Activated naive CD8-positive, alpha-beta T cell treated with anti-CD3 and anti-CD28 coated beads for 36 hours (primary cell): Measurements from ENCODE around the gene CTNNA2. TPM values are rescaled to one million over a fixed set of nuclear protein-coding genes. Genes with fewer than 3 reads are reported as not detected.

Experiments
- DNase-seq: peaks from one replicate; pipeline ENCODE4 v3.0.0; 2021
- H3K27ac Mint-ChIP-seq: one replicate; pipeline ENCODE4 v1.8.0; 2022; ENCODE audit warnings: mild to moderate bottlenecking, moderate library complexity, mixed read lengths
- H3K27me3 Mint-ChIP-seq: one replicate; pipeline ENCODE4 v1.8.0; 2022; ENCODE audit warnings: mild to moderate bottlenecking, mixed read lengths
- H3K36me3 Mint-ChIP-seq: one replicate; pipeline ENCODE4 v1.8.0; 2021; ENCODE audit warnings: mild to moderate bottlenecking, mixed read lengths
- H3K4me1 Mint-ChIP-seq: one replicate; pipeline ENCODE4 v1.8.0; 2021; ENCODE audit warnings: mixed read lengths
- H3K4me3 Mint-ChIP-seq: one replicate; pipeline ENCODE4 v1.8.0; 2022; ENCODE audit warnings: mild to moderate bottlenecking, moderate library complexity, mixed read lengths
- H3K9me3 Mint-ChIP-seq: one replicate; pipeline ENCODE4 v1.8.0; 2022; ENCODE audit warnings: mixed read lengths
- total RNA-seq, 2 experiments: library from RNA; stranded (reverse); gene quantifications; one replicate each; pipeline ENCODE4 v1.2.3, GENCODE V29; 2021

Gene CTNNA2
- total RNA-seq, 2 experiments from 2014 or later: not detected

- no peak for DNase-seq
- no peaks in the 10 kb centered on the region for H3K36me3 Mint-ChIP-seq
- no peak overlapping the region for H3K4me3 Mint-ChIP-seq
Measured at GRCh38 chr2:79860228-79861058, 347.6 kb downstream of the CTNNA2 start.

GRCh38 chr2:79861059-79861374 lies 348.2 kb downstream of the CTNNA2 start:
- H3K27ac Mint-ChIP-seq: no peak overlapping the region
- no peaks in the 10 kb centered on the region for H3K4me1 Mint-ChIP-seq
- no peaks in the 10 kb centered on the region for H3K27me3 Mint-ChIP-seq
- no peaks in the 10 kb centered on the region for H3K9me3 Mint-ChIP-seq
- no peak for DNase-seq
- H3K4me3 Mint-ChIP-seq: no peak overlapping the region
- no peaks in the 10 kb centered on the region for H3K36me3 Mint-ChIP-seq

More at GRCh38 chr2:79860228-79861058, 347.6 kb downstream of the CTNNA2 start:
- H3K4me1 Mint-ChIP-seq: no peaks in the 10 kb centered on the region
- H3K9me3 Mint-ChIP-seq: no peaks in the 10 kb centered on the region
- no peaks in the 10 kb centered on the region for H3K27me3 Mint-ChIP-seq
- H3K27ac Mint-ChIP-seq: no peak overlapping the region

DNA sequence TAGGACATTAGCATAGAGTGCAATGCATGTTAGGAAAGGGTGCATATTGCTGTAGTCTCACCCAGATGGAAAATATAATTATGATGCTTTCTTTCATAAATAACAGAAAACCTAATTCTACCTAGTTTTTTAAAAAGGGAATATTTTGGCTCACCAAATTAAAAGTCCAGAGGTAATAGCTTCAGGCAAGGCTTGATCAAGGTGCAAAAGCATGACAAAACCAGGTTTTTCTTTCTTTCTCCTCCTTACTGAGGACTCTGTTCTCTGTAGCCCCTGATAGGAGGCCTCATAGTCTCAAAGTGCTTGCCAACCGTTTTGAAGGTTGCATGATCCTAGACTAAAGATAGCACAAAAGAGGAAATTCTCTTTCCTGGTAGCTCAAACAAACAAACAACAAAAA lies 349.9 kb downstream of the CTNNA2 start:
- no peaks in the 10 kb centered on the region for H3K9me3 Mint-ChIP-seq
- no peak overlapping the region for H3K27ac Mint-ChIP-seq
- no peak overlapping the region for H3K4me3 Mint-ChIP-seq
- DNase-seq: no peak
- H3K27me3 Mint-ChIP-seq: no peaks in the 10 kb centered on the region
- no peaks in the 10 kb centered on the region for H3K4me1 Mint-ChIP-seq
- no peaks in the 10 kb centered on the region for H3K36me3 Mint-ChIP-seq

DNA sequence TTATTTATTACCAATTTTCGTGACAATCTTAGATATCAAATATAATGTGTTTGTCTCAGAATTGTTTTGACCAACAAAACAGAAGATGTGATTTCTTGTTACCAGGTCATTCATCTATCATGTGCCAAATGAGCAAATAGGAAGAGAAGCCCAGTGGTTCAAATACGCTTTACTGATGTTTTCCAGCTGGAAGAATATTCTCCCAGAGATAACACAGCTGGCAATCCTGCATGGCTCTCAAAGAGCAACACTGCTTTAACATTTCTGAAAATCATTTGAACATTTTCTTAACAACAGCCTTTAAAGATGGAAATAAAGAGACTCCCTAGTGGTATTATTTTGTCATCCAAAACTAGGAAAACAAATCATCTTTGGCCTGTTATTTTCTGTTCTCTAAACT lies 359.8 kb downstream of the CTNNA2 start:
- DNase-seq: no peak
- H3K9me3 Mint-ChIP-seq: no peaks in the 10 kb centered on the region
- H3K4me3 Mint-ChIP-seq: no peak overlapping the region
- H3K27me3 Mint-ChIP-seq: no peaks in the 10 kb centered on the region
- no peak overlapping the region for H3K27ac Mint-ChIP-seq
- no peaks in the 10 kb centered on the region for H3K4me1 Mint-ChIP-seq
- H3K36me3 Mint-ChIP-seq: no peaks in the 10 kb centered on the region

GRCh38 chr2:79874015-79874414 lies 361.2 kb downstream of the CTNNA2 start:
- no peak for DNase-seq
- H3K4me3 Mint-ChIP-seq: no peak overlapping the region
- no peaks in the 10 kb centered on the region for H3K9me3 Mint-ChIP-seq
- no peaks in the 10 kb centered on the region for H3K36me3 Mint-ChIP-seq
- no peaks in the 10 kb centered on the region for H3K27me3 Mint-ChIP-seq
- no peak overlapping the region for H3K27ac Mint-ChIP-seq
- no peaks in the 10 kb centered on the region for H3K4me1 Mint-ChIP-seq

DNA sequence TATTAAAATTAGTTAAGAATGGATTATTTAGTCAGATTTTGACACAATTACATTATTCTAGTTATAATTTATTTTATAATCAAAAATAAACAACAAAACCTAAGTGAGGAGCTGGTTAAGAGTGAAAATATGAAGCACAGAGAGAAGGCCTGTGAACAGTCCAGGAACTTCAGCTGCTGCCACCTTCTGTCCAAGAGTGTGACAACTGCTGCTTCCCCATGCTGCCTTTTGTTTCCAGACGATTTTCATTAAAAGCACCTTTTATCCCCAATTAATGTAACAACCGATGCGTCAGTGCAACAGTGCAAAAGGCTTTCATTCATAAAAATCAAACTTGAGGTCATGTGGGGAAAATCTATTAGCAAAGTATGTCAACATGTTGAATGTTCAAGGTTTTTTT lies 363.6 kb downstream of the CTNNA2 start:
- Mint-ChIP-seq H3K9me3 (no peaks in the 10 kb centered on the region), H3K36me3 (no peaks in the 10 kb centered on the region), H3K4me3 (no peak overlapping the region), H3K27me3 (no peaks in the 10 kb centered on the region), H3K27ac (no peak overlapping the region), H3K4me1 (no peaks in the 10 kb centered on the region)
- DNase-seq: no peak

GRCh38 chr2:79882548-79882947 lies 369.7 kb downstream of the CTNNA2 start:
- peaks cover under 1% of the 10 kb centered on the region for H3K27me3 Mint-ChIP-seq
- H3K4me1 Mint-ChIP-seq: no peaks in the 10 kb centered on the region
- no peak overlapping the region for H3K27ac Mint-ChIP-seq
- no peaks in the 10 kb centered on the region for H3K36me3 Mint-ChIP-seq
- no peak overlapping the region for H3K4me3 Mint-ChIP-seq
- DNase-seq: no peak
- H3K9me3 Mint-ChIP-seq: no peaks in the 10 kb centered on the region

DNA sequence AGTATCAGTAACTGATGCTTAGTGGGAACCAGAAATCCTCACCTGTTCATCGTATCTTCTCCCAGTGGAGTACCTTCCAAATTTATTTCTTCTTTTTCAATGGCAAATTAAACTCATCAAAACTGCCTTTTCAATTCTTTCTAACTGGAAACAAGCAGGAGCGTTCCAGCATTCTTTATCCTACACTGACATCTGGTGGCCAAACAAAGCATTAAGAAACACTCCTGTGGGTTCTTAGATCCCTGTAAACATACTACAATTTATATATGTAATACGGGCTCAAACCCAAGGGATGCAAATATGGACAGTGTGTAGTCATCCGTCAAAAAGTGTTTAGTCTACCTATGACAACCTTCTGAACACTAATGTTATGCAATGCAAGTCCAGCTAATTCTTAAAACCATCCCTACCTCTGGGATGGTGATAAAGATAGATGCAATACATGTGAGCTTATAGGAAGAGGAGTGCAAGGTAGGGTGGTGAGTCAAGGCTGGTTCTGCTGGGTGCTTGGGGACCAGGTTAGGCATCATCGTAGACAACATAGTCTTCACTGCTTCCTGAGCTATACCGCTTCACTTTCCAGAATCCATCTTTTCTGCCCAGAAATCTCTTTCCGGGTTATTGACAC lies 375.0 kb downstream of the CTNNA2 start:
- DNase-seq: peak; percentile 3
- Mint-ChIP-seq H3K27ac (no peak overlapping the region), H3K4me1 (no peaks in the 10 kb centered on the region), H3K27me3 (peaks cover 3% of the 10 kb centered on the region), H3K9me3 (no peaks in the 10 kb centered on the region), H3K36me3 (no peaks in the 10 kb centered on the region), H3K4me3 (no peak overlapping the region)

DNA sequence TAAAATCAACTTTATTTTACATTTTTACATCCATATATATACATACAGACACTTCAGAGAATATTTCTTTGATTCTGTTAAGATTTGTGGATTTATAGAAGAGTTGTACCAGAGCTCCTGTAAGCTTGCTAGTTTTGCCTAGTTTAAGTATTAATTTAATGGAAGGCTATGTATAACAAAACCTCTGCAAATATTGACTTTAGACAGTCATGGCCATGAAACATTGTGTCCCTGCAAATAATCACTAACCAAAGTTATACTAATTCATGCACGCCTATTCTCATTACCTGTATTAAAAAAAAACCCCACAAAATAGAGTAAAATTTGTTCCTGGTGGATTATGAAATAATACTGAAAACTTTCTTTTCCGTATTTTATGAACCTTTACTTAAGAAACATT lies 379.3 kb downstream of the CTNNA2 start:
- H3K36me3 Mint-ChIP-seq: no peaks in the 10 kb centered on the region
- H3K4me3 Mint-ChIP-seq: no peak overlapping the region
- H3K4me1 Mint-ChIP-seq: no peaks in the 10 kb centered on the region
- peaks cover 3% of the 10 kb centered on the region for H3K27me3 Mint-ChIP-seq
- no peaks in the 10 kb centered on the region for H3K9me3 Mint-ChIP-seq
- no peak overlapping the region for H3K27ac Mint-ChIP-seq
- DNase-seq: no peak

DNA sequence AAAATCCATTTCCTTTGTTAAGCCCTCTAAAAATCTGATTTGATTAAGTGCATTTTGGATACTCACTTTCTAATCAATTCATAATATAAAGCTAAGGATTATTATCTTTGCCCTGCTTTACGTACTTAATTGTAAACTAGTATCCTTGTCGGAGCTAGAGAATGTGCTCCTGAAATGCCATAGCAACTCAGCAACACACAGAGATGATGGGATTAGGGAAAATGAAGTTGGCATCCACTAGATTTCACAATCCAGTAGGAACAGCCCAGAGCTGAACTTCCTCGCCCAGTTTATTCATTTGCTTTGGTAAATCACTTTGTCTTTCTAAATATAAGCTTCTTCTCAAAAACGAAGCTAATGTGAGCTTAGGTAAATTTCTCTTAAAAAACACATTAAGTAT lies 386.3 kb downstream of the CTNNA2 start:
- H3K36me3 Mint-ChIP-seq: no peaks in the 10 kb centered on the region
- no peak for DNase-seq
- H3K4me1 Mint-ChIP-seq: no peaks in the 10 kb centered on the region
- no peaks in the 10 kb centered on the region for H3K9me3 Mint-ChIP-seq
- peaks cover 11% of the 10 kb centered on the region for H3K27me3 Mint-ChIP-seq
- no peak overlapping the region for H3K4me3 Mint-ChIP-seq
- H3K27ac Mint-ChIP-seq: no peak overlapping the region

- Mint-ChIP-seq H3K27me3 (peaks cover 11% of the 10 kb centered on the region), H3K4me1 (no peaks in the 10 kb centered on the region), H3K4me3 (no peak overlapping the region), H3K36me3 (no peaks in the 10 kb centered on the region), H3K9me3 (no peaks in the 10 kb centered on the region), H3K27ac (no peak overlapping the region)
- DNase-seq: no peak
Measured at GRCh38 chr2:79901161-79901560, 388.3 kb downstream of the CTNNA2 start.

- Mint-ChIP-seq H3K4me1 (no peaks in the 10 kb centered on the region), H3K27ac (no peak overlapping the region), H3K36me3 (no peaks in the 10 kb centered on the region), H3K9me3 (no peaks in the 10 kb centered on the region), H3K4me3 (no peak overlapping the region), H3K27me3 (peaks cover 11% of the 10 kb centered on the region)
- DNase-seq: no peak
Measured at GRCh38 chr2:79903222-79904000, 390.6 kb downstream of the CTNNA2 start.

DNA sequence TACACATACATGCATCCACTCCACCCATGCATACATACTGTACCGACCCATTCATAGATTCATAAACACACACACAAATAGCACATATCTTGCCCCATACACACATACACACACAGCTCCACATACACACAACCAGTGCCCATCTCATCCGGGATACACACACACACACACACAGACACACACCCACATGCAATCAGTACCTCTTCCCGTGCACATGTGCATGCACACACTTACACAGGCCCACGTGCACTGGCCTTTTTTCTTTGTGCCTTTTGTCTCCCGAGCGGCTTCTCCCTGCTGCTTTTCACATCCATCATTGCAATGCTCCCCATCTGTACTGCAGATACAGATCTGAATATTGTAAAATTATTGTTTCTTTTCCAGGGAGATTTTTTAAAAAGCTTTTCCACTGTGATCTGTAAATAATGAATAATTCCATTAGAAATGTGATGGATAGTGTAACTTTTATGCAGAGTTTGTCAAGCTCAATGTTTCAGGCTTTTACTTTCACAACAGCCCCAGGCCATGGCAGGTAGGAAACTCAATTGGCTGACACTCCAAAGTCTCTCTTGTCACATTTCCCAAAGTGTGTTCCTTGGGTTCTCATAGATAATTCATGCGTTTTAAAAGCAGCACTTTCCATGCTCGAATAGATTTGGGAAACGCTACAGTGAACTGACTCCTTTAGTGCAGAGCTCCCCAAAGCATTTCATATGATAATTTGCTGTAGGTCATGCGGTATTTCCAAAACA lies 393.5 kb downstream of the CTNNA2 start:
- Mint-ChIP-seq H3K4me3 (no peak overlapping the region), H3K9me3 (no peaks in the 10 kb centered on the region), H3K4me1 (no peaks in the 10 kb centered on the region), H3K36me3 (no peaks in the 10 kb centered on the region), H3K27ac (no peak overlapping the region), H3K27me3 (peaks cover 4% of the 10 kb centered on the region)
- DNase-seq: no peak

DNA sequence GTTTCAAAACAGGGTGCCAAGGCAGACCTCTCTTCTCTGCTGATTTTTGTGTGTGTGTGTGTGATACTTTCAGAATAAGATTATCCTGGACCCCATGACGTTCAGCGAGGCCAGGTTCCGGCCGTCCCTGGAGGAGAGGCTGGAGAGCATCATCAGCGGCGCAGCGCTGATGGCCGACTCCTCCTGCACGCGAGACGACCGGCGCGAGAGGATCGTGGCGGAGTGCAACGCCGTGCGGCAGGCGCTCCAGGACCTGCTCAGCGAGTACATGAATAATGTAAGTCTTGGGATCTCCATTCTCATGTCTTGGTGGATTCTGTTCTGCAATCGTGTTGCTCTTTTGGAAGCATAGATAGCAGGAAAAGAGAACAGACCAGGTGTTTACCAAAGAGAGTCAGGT lies 396.7 kb downstream of the CTNNA2 start:
- no peak overlapping the region for H3K4me3 Mint-ChIP-seq
- DNase-seq: no peak
- no peaks in the 10 kb centered on the region for H3K36me3 Mint-ChIP-seq
- no peaks in the 10 kb centered on the region for H3K9me3 Mint-ChIP-seq
- no peak overlapping the region for H3K27ac Mint-ChIP-seq
- no peaks in the 10 kb centered on the region for H3K4me1 Mint-ChIP-seq
- H3K27me3 Mint-ChIP-seq: no peaks in the 10 kb centered on the region

DNA sequence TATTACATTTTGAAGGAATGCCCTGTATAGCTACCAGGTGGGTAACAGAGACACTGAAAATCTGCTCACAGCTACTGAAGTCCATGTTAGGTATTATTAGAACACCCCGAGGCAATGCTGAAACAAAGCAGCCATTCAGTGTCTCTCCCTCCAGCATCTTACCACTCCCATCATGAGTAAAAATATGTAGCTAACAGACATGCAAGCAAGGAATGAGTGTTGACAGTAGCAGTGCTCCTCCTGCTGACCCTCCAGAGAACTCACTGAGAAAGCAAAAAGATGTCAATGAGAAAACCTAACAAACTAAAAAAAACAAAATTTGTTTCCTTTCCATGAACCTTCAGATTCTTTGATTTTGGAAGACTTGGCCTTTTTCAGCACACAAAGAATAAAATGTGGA lies 397.8 kb downstream of the CTNNA2 start:
- Mint-ChIP-seq H3K9me3 (no peaks in the 10 kb centered on the region), H3K27ac (no peak overlapping the region), H3K27me3 (no peaks in the 10 kb centered on the region), H3K36me3 (no peaks in the 10 kb centered on the region), H3K4me1 (no peaks in the 10 kb centered on the region), H3K4me3 (no peak overlapping the region)
- no peak for DNase-seq
